GM15510 (cell line): ENCODE measurements around the gene KEL.

Experiments
- POLR2A ChIP-seq: IDR thresholded peaks from 3 replicates; pipeline ENCODE4 v1.6.1; 2011; ENCODE audit warnings: borderline replicate concordance; ENCODE audit not compliant: insufficient read length; ENCODE audit errors: extremely low read depth

KEL gene

GRCh38 chr7:142974626-142975025 is 12.5 kb upstream of the KEL start:
- TF ChIP-seq POLR2A = no peak

- TF ChIP-seq POLR2A = no peak
Observed at GRCh38 chr7:142969183-142969582, 7.0 kb upstream of the KEL start.

GRCh38 chr7:142968229-142968628 is 6.1 kb upstream of the KEL start:
- no peak for TF ChIP-seq POLR2A

GRCh38 chr7:142964502-142965246 is 2.5 kb upstream of the KEL start:
- no peak for TF ChIP-seq POLR2A

GRCh38 chr7:142963993-142964392 is 1.8 kb upstream of the KEL start:
- no peak for TF ChIP-seq POLR2A

- TF ChIP-seq POLR2A = no peak
Observed at GRCh38 chr7:142962991-142963390, 828 bp upstream of the KEL start.

GRCh38 chr7:142961595-142961972 is 579 bp downstream of the KEL start:
- TF ChIP-seq POLR2A = no peak

- TF ChIP-seq POLR2A = no peak
Observed at GRCh38 chr7:142960955-142961512, 1.1 kb downstream of the KEL start.

- no peak for TF ChIP-seq POLR2A
Observed at GRCh38 chr7:142959202-142959601, 3.0 kb downstream of the KEL start.

GRCh38 chr7:142957723-142958122 is 4.4 kb downstream of the KEL start:
- TF ChIP-seq POLR2A = no peak

GRCh38 chr7:142956951-142957623 is 5.1 kb downstream of the KEL start:
- TF ChIP-seq POLR2A = no peak

GRCh38 chr7:142954680-142955268 is 7.4 kb downstream of the KEL start:
- no peak for TF ChIP-seq POLR2A

- TF ChIP-seq POLR2A = no peak
Observed at GRCh38 chr7:142950235-142950634, 11.9 kb downstream of the KEL start.

- no peak for TF ChIP-seq POLR2A
Observed at GRCh38 chr7:142948603-142949002, 13.6 kb downstream of the KEL start.

GRCh38 chr7:142945001-142945400 is 17.2 kb downstream of the KEL start:
- no peak for TF ChIP-seq POLR2A
